Raji (cell line): ENCODE data around the gene HOXD10.

Source experiments
- POLR2A ChIP-seq: IDR thresholded peaks from 2 replicates; pipeline ENCODE4 v1.6.1; 2011; ENCODE audit warnings: low read depth, low read length, control low read depth; ENCODE audit not compliant: insufficient read depth

Gene HOXD10

GRCh38 chr2:176158855-176159662 is 42.5 kb downstream of the HOXD10 start:
- TF ChIP-seq POLR2A = no peak

DNA sequence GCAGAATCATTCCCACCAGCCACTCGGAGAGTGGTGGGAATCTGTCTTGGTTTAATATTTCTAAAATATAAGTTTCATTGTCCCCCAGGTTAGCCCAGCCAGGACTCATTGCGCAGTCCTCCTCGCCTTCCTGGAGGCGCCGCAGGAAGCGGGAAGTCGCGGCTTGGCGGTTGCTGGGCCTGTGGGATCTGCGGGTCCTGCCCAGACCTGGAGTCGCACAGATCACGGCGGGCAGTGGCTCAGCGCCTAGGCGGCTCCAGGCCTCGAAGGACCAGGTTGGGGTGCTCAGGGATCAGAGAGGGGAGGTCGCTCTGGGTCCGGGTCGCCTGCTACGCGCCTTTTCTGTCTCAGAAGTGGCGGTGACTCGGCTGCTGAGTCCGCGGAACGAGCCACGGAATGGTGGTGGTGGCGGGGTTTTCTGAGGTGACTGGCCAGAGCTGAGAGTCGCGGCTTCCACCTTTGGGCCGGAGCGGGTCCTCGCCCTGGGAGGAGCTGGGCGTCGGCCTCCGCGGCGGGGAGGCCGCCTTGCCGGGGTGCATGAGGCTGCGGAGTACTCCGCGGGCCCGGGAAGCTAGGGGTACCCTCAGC is 43.2 kb downstream of the HOXD10 start:
- no peak for TF ChIP-seq POLR2A

DNA sequence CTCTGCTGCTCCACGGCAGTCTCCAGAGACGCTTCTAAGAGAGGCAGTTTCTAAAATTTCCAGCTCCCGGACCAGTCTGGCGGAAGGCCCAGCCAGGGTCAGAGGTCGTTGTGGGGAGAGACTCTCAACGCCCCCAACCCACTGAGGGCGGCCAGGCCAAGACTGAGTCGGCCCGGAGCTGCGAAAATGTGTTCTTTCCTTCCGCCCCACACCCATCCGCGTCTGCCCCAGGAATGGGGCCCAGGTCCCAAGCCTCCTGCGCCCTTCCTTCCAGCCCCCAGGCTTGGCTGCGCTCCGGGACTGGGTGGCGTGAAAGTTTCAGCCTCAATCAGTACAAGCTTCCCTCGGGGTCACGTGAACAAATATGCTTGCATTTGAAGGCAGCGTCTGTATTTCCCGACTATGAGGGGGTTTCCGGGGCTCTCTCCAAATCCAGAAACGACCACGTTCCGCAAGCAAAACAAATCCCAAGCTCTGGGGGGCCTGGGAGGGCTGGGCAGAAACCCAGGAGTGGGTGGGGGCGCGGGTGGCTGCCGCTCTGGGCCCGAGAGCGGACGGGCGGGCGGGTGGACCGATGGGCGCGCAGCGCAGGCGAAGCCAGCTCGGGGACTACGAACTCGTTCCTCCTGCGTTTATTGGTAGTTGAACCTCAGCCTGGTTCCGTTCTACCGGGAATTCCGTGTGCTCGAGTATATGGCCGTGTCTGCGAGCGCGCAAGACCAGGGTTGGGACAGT is 43.8 kb downstream of the HOXD10 start:
- no peak for TF ChIP-seq POLR2A

DNA sequence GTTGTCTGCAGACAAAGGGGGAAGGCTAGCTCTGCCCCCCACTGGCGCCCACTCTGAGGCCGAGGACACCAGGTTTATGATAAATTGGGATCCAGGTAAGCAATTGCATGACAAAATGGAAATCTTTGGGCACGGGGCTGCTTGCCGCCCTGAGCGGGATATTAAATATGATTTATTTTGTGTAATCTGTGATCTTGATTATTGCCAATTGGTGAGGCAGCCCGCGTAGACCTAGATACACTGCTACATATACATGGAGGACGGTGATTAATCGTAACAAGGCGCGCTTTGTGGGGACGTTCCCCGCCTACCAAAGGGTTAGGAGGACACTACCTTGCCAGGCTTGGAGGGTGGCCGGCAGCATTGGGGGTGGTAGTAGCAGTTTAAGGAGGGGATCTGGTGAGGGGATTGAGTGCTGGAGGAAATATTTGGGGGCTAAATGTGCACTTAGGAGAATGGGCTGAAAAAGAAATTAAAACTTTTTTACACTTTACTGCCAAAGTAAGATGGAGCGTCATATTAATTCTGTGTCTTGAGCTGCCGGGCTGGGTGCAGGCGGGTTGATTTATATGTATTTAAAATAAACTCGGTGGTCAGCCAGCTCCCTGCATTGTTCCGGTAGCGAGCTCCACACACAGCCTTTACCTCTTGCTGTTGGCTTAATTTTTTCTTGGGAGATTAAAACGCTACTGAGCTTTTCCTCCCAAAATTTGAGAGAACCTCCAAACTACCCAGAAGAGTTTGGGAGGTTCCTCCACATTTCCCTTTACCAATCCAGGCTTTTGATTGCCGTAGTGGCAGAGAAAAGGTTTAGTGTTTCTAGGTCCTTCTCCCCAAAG is 44.6 kb downstream of the HOXD10 start:
- no peak for TF ChIP-seq POLR2A

- no peak for TF ChIP-seq POLR2A
Observed at GRCh38 chr2:176161825-176162626, 45.4 kb downstream of the HOXD10 start.

DNA sequence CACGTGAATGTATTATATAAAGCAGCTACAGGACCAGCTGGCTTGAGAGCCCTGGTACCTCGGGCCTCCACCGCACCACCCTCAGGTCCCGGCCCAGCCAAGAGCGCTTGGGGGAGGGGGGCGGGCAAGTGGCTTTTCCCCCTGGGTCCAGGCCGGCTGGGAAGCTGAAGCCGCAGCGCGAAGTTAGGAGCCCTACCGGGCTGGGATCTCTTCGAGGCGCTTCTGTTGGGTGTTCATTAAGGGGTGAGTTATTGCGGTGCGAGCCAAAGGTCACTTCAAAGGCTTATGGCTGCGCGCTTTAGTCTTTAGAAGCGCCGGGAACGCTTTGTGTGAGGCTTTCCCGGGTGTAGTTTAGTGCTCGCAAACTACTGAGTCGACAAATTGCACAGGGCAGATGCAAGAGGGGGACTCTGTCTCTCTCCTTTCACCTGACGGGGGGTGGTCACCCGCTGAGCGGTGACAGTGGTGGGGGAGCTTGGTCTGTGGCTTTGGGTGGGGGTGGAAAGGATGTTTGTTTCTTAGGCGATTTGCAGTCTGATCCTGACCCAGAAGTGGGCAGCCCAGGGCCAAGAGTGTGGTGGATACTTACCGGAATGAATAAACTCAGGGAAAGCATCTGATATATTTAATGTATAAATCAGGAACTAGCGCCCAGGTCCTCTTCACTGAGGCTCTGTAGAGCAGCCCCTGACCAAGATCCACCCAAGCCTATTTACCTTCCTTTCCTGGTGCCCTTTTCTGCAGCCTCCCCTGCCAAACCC is 46.5 kb downstream of the HOXD10 start:
- TF ChIP-seq POLR2A = no peak

DNA sequence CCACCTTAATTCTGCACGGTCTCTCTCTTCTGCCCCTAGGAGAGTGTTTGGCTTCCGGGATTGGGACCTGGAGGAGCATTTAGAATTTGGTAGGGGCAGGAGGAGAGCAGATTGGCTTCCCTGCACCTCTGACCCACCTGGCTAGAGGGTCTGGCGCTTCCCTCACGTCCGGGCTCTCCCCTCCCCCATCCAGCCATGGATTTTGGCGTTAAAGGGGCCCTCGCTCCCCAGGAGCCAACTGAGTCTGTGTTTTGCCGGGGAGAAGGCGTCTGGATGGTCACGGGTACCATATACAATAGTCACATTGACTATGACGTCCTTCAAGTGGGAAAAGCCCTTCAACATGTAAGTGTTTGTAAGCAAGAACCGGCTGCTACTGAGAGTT is 47.1 kb downstream of the HOXD10 start:
- no peak for TF ChIP-seq POLR2A

DNA sequence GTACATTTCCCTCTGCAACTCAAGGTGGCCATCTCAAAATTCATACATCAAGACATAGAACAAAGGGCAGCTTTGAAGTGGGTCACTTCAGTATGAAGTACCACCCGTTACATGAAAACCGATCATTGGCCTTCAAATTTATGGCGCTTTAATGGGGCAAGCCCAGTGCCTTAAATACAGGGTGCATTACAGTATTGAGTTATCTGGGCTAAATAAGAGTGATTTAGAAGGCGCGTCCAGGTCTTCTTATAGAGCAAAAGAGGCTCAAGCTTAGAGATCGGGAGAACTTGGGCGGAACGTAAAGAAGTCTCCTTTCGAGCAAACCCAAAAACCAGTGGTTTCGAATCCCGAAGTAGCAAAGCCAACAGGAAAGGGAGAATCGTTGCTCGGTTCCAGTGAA is 47.6 kb downstream of the HOXD10 start:
- no peak for TF ChIP-seq POLR2A

GRCh38 chr2:176164611-176165369 is 48.2 kb downstream of the HOXD10 start:
- TF ChIP-seq POLR2A = no peak

GRCh38 chr2:176165370-176166050 is 48.9 kb downstream of the HOXD10 start:
- TF ChIP-seq POLR2A = no peak

DNA sequence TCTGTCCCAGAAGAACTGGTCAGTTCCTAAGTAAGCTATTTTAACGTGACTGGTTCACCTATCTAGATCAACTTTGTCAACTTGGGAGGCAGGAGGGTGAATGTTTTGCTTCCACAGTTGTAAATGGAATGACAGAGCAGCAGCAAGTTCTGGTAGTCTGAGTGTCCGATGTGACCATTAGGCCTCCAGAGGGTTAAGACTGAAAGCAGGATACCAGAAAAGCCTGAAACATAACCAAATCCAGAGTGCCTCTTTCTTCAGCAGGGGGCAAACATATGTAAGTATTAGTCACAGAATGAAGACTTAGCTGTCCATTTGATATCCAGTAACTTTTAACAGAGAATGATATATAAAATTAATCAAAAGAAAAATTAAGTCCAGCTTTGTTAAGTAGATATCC is 49.7 kb downstream of the HOXD10 start:
- TF ChIP-seq POLR2A = no peak

GRCh38 chr2:176167398-176167797 is 50.8 kb downstream of the HOXD10 start:
- TF ChIP-seq POLR2A = no peak
